GM20431 (cell line): ENCODE results near the gene LRP3.

ENCODE experiments used
- in situ Hi-C: fragments of 300-500 bp; cut with MseI, MboI; formaldehyde crosslinking; loops from one replicate; pipeline ENCODE4 v1.15.0; 2020; ENCODE audit warnings: low sequenced_read_pairs; ENCODE audit not compliant: unreplicated experiment

LRP3 gene

GRCh38 chr19:33248104-33248503 is 54.0 kb downstream of the LRP3 start:
- in situ Hi-C loops = loop anchor here (25.0 kb wide), 1 partner anchor 514 kb away; no protein-coding TSS in a partner anchor

GRCh38 chr19:33248553-33248953 is 54.4 kb downstream of the LRP3 start:
- in situ Hi-C loops = loop anchor here (25.0 kb wide), 1 partner anchor 514 kb away; no protein-coding TSS in a partner anchor

GRCh38 chr19:33248954-33249613 is 55.0 kb downstream of the LRP3 start:
- in situ Hi-C loops = loop anchor here (25.0 kb wide), 1 partner anchor 513 kb away; no protein-coding TSS in a partner anchor

GRCh38 chr19:33249740-33250366 is 55.7 kb downstream of the LRP3 start:
- in situ Hi-C loops = loop anchor here (25.0 kb wide), 1 partner anchor 512 kb away; no protein-coding TSS in a partner anchor

GRCh38 chr19:33250500-33250899 is 56.4 kb downstream of the LRP3 start:
- in situ Hi-C loops = no loop called here

GRCh38 chr19:33251076-33251475 is 56.9 kb downstream of the LRP3 start:
- in situ Hi-C loops = no loop called here

GRCh38 chr19:33251526-33252090 is 57.5 kb downstream of the LRP3 start:
- in situ Hi-C loops = no loop called here

- in situ Hi-C loops = no loop called here
Measured at GRCh38 chr19:33252418-33252962, 58.4 kb downstream of the LRP3 start.

- in situ Hi-C loops = no loop called here
Measured at GRCh38 chr19:33252971-33253370, 58.8 kb downstream of the LRP3 start.

GRCh38 chr19:33254245-33254824 is 60.2 kb downstream of the LRP3 start:
- in situ Hi-C loops = no loop called here

GRCh38 chr19:33255781-33256180 is 61.7 kb downstream of the LRP3 start:
- in situ Hi-C loops = no loop called here

GRCh38 chr19:33256261-33256660 is 62.1 kb downstream of the LRP3 start:
- in situ Hi-C loops = no loop called here

- in situ Hi-C loops = no loop called here
Measured at GRCh38 chr19:33257828-33258227, 63.7 kb downstream of the LRP3 start.
